Putamen (tissue), 1 donor: ENCODE measurements around the gene ATP13A1.
"Not testable (repeated sequence)": the region's sequence is repeated elsewhere in the genome, so short reads cannot be mapped to it uniquely, and the experiment has no call there.

Source experiments
- DNase-seq: peaks from one replicate; pipeline ENCODE4 v3.0.0-alpha.2; 2016; ENCODE audit warnings: low spot score

The ATP13A1 gene

DNA sequence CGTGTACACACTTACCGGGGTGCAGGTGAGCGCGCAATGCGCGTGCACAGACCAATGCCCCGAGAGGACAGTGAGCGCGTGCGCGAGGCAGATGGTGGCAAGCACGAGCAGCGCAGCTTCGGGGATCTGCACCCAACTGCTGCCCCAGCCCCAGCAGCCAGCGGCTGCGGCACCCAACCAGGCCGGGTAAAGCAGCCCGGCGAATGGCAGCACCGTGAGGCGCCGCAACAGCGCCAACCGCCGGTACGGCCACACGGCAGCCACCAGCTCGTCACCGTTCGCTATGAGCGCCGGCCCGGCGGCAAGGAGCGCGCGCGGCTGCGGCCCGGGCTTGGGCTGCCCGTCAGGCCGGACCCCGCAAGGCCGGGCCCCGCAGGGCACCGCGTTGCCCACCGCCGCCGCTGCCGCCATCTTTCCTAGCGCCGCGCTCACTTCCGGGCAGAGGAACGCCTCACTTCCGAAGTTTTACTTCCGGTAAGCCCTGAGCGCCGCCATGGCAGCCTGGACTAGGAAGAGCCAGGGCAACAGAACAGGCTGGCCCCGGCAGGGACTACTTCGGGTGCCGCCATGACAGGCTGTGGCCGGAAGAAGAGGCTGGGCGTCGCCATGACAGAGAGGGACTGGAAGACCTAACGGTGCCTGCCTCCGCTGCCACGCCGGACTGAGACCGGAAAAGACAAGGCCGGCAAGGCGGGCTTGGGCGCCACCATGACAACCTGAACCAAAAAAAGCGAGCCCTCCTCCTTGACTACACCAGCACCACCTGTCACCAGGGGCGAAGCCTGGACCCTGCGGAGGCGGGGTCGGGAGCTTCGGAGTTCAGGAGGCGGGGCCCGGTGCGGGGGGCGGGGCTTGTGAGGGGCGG lies at the start of gene ATP13A1:
ATP13A1 (minus strand) TSS at position 421 of the 865 bp plus-strand sequence; CDS start at position 411, 10 bp downstream.
- DNase-seq = peak; percentile 99

DNA sequence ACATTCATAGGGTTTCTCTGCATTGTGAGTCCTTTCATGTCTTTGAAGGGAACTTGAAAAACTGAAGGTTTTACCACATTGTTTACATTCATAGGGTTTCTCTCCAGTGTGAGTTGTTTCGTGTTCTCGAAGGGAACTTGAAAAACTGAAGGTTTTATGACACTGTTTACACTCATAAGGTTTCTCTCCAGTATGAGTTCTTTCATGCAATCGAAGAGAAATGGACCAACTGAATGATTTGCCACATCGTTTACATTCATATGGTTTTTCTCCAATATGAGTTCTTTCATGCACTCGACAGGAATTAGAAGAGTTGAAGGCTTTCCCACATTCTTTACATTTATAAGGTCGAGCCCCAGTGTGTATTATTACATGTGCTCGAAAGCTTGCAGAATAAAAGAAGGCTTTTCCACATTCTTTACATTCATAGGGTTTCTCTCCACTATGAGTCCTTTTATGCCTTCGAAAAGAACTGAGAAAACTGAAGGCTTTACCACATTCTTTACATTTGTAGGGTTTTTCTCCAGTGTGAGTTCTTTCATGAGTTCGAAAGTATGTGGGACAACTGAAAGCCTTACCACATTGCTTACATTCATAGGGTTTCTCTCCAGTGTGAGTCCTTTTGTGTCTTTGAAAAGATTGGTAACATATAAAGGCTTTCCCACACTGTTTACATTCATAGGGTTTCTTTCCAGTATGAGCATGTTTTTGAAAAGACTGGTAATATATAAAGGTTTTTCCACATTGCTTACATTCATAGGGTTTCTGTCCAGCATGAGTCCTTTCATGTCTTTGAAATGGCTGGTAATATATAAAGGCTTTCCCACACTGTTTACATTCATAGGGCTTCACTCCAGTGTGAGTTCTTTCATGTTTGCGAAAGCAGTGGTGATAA lies 48.7 kb upstream of the ATP13A1 start:
- no peak for DNase-seq

DNA sequence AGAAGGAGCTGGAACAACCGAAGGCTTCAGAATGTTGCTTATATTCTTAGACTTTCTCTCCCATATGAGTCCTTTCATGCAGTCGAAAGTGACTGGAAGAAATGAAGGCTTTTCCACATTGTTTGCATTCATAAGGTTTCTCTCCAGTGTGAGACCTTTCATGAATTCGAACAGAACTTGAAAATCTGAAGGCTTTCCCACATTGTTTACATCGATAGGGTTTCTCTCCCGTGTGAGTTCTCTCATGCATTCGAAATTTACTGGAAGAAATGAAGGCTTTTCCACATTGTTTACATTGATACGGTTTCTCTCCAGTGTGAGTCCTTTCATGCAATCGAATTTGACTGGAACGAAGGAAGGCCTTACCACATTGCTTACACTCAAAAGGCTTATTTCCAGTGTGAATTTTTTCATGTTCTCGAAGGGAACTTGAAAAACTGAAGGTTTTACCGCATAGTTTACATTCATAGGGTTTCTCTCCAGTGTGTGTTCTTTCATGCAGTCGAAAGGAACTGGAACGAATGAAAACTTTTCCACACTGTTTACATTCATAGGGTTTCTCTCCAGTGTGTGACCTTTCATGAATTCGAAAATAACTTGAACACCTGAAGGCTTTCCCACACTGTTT lies 47.9 kb upstream of the ATP13A1 start:
- no peak for DNase-seq

DNA sequence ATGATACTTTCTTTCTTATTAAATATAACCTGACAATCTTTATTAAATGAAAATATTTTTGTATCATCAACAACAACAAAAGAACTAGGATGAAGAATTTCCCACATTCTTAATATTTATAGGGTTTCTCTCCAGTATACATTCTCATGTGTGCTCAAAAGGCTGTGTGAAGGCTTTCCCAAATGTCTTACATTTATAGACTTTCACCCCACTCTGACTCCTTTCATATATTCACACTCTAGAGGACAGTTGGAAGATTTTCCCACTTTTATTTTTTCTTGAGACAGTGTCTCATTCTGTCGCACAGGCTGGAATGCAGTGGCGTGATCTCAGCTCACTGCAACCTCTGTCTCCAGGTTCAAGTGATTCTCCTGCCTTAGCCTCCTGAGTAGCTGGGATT lies 47.0 kb upstream of the ATP13A1 start:
- DNase-seq = no peak

DNA sequence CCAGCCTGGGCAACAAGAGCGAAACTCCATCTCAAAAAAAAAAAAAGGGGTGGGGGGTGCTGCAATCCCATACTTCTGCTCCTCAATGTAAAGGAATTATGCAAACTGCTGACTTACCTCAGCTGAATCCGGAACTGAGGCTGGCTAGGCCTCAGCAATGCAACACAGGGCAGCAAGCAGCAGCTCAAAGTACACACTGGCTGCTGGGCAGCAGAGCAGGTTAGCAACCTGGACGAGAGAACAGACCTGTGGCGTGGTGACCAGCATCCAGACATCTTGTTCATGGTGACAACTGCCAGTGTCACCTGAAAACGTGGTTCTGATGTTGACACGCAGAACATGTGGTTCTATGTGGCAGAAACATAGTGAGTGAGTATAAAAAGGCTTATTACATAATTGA lies 41.4 kb upstream of the ATP13A1 start:
- DNase-seq = no peak

DNA sequence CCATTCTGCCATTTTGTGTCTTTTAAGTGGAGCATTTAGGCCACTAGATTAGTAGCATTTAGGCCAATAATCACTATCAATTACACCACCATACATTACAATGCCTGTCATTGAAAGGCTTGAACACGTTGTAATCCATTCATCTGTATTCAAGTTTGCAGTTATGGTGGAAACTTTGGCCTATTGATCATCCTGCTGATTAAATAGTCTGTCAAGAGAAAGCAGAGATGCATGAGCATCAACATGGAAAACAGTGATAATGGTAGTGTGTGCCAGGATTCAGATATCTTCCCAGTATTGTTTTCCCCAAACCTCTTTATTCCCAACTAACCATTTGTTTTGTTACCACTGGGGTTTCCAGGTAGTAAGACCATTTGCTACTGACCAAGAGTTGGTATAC lies 37.0 kb upstream of the ATP13A1 start:
- DNase-seq = not testable (repeated sequence)

DNA sequence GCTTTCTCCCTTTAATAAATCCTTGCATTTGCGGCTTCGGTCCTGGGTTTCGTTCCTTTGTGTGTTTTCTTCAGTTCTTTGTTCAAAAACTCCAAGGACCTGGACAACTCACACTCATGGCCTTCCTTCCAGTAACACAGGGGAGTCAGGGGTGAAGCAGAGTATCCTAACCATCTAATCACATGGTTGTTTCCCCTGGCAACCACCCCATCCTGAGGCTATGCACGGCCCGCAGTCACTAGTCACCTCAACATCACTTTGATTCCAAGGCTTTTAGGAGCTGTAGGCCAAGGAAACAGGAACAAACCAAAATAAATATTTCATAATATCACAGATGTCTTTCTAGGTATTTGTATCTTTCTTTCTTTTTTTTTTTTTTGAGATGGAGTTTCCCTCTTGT lies 34.1 kb upstream of the ATP13A1 start:
- DNase-seq = no peak

DNA sequence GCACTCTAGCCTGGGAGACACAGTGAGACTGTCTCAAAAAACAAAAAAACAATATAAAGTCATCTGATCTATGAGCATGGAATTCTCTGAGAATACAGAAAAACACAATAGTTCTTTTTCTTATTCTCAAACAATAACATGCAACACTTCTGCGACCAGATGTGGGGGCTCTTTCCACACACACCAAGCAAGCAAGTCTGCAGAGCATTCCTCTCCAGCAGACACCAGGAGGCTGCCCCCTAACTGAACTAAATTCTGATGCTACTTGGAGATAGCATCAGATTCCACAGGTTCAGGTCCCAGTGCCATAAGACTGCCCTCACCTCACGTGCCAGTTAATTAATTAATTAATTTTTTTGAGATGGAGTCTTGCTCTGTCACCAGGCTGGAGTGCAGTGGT lies 32.9 kb upstream of the ATP13A1 start:
- no peak for DNase-seq

DNA sequence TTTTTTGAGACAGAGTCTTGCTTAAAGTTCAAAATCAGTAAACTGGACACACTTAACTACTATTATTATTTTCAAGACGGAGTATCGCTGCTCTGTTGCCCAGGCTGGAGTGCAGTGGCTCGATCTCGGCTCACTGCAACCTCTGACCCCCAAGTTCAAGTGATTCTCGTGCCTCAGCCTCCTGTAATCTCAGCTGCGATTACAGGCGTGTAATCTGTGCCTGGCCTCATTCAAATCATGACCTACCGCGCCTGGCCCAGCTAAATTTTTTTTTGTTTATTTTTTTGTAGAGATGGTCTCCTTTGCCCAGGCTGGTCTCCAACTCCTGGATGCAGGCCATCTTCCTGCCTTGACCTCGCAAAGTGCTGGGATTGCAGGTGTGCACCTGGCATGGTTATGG lies 28.2 kb upstream of the ATP13A1 start:
- DNase-seq = no peak

DNA sequence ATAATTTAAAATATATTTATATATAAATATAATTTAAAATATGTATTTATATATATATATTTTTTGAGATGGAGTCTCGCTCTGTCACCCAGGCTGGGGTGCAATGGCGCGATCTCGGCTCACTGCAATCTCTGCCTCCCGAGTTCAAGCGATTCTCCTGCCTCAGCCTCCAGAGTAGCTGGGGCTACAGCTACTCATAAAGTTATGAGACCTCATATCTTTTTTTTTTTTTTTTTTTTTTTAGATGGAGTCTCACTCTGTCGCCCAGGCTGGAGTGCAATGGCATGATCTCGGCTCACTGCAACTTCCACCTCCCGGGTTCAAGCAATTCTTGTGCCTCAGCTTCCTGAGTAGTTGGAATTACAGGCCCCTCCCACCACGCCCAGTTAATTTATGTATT lies 25.5 kb upstream of the ATP13A1 start:
- not testable (repeated sequence) for DNase-seq

DNA sequence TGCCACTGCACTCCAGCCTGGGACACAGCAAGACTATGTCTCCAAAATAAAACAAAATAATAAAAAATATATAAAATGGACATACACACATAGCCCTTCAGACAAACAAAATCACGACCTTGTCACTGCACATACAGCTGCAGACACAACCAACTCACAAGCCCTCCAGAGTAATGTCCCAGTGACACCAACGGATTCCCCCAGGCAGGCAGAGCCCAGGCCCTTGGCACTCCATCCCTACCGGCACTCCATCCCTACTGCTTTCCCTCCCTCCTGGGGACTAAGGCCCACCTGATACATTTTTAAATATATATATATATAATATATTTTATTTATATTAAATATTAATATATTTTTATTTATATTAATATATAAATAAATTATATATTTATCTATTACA lies 23.6 kb upstream of the ATP13A1 start:
- no peak for DNase-seq

DNA sequence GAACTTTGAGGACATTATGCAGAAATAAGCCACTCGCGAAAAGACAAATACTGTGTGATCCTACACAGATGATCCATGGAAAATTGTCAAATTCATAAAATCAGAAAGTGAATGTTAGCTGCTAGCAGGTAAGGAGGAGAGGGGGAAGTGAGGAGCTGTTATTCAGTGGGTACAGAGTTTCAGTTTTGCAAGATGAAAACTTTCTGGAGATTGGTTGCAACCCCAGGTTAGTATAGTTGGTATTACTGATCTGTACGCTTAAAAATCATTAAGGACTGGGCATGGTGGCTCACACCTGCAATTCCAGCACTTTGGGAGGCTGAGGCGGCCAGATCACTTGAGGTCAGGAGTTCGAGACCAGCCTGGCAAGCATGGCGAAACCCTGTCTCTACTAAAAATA lies 23.1 kb upstream of the ATP13A1 start:
- no peak for DNase-seq

DNA sequence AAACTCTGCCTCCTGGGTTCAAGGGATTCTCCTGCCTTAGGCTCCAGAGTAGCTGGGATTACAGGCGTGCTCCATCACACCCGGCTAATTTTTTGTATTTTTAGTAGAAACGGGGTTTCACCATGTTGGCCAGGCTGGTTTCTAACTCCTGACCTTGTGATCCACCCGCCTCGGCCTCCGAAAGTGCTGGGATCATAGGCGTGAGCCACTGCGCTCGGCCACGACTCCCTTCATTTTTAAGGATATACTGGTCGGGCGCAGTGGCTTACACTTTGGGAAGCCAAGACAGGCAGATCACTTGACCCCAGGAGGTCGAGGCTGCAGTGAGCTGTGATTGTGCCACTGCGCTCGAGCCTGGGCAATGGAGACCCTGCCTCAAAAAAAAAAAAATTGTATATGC lies 22.6 kb upstream of the ATP13A1 start:
- not testable (repeated sequence) for DNase-seq

DNA sequence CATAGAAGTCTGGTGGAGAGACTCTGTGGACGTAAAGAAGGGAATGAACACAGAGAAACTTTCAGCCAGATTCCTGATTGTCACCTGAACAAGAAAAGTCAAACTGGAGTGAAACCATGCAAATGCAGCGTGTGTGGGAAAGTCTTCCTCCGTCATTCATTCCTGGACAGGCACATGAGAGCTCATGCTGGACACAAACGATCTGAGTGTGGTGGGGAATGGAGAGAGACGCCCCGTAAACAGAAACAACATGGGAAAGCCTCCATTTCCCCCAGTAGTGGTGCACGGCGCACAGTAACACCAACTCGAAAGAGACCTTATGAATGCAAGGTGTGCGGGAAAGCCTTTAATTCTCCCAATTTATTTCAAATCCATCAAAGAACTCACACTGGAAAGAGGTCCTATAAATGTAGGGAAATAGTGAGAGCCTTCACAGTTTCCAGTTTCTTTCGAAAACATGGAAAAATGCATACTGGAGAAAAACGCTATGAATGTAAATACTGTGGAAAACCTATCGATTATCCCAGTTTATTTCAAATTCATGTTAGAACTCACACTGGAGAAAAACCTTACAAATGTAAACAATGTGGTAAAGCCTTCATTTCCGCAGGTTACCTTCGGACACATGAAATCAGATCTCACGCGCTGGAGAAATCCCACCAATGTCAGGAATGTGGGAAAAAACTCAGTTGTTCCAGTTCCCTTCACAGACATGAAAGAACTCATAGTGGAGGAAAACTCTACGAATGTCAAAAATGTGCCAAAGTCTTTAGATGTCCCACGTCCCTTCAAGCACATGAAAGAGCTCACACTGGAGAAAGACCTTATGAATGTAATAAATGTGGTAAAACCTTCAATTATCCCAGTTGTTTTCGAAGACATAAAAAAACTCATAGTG lies 15.9 kb upstream of the ATP13A1 start:
- no peak for DNase-seq

DNA sequence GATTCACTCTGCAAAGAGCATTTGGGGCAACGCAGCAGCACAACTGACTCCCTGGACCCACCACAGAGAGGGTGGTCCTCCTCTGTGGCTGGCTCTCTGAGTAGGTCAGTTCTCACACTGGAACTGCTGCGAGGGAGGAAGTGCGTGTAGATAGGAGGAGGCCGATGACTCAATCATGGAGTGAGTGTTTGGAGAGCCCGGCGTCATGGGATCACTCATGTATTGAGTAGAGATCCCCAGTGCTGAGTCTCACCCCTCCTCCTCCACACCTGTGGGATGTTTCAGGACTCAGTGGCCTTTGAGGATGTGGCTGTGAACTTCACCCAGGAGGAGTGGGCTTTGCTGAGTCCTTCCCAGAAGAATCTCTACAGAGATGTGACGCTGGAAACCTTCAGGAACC lies 14.1 kb upstream of the ATP13A1 start:
- no peak for DNase-seq

DNA sequence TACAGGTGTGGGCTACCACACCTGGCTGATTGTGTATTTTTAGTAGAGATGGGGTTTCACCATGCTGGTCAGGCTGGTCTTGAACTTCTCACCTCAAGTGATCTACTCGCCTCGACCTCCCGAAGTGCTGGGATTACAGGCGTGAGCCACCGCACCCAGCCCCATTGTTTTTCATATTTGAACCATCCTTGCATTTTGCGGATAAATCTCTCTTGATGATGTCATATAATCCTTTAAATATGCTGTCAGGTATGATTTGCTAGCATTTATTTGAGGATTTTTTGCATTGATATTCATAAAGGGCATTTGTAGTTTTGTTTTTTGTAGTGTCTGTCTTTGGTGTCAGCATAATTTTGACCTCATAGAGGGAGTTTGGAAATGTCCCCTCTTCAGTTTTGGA lies 10.8 kb upstream of the ATP13A1 start:
- no peak for DNase-seq

DNA sequence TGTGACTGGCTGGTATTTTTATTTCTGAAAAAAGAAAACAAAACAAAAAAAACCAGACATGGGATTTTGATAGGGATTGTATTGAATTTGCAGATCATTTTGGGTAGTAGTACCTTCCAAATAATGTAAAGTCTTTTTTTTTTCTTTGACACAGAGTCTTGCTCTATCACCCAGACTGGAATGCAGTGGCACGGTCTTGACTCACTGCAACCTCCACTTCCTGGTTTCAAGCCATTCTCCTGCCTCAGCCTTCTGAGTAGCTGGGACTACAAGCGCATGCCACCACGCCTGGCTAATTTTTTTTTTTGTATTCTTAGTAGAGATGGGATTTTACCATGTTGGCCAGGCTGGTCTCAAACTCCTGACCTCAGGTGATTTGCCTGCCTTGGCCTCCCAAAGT lies 9.3 kb upstream of the ATP13A1 start:
- no peak for DNase-seq

DNA sequence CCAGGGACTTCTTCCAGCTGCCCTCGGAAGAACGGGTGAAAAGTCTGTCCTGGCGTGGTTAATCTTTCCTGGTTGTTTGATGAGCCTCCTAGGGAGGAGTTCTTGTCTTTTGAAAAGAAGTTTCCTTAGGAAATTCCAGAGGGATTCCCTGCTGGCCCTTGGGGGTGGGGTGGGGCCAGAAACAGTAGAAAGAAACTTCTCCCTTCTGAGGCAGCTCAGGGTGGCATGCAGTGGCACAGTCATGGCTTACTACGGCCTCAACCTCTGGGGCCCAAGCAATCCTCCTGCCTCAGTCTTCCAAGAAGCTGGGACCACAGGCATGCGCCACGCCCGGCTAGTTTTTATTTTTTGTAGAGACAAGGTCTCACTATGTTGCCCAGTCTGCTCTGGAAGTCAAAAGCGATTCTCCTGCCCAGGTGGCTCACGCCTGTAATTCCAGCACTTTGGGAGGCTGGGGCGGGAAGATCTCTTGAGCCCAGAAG lies 6.6 kb upstream of the ATP13A1 start:
- no peak for DNase-seq

DNA sequence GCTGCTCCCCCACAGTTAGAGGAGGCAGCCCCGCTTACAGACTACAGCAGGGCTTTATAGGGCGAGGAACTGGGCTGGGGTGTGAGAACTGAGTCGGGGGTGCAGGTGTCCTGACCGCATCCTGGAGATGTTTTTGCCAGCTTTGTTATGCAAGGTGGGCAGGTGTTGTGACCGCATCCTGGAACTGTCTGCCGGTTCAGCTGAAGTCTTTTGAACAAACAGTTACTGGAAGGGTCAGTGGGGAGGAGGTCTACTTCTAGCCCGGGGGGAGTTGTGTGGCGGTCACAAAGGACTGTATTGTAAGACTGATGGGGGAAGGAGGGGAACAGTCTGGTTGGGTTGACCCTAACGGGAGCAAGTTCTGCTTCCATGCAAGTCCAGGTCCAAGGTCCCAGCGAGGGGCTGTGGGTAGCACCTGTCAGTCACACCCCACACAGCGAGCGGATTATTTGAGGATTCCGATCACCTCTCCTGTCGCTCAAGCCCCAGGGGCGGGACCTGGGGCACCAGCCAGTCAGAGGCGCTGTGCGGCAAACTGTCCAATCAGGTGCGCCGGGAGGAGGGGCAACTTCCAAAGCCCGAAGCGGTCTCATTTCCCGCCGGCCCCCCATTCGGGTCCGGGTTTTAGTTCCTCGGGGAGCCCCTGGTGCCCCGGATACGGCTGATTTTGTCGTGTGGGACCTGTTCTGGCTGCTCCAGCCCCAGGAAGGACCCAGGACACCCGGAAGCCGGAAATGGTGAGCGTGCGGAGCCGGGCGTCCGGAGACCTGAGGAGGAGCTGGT lies 4.9 kb upstream of the ATP13A1 start, which contains the start of gene ZNF101:
ZNF101 (plus strand) TSS at position 610 of the 783 bp plus-strand sequence; CDS start at position 735, 125 bp downstream.
- peak; percentile 93 for DNase-seq

DNA sequence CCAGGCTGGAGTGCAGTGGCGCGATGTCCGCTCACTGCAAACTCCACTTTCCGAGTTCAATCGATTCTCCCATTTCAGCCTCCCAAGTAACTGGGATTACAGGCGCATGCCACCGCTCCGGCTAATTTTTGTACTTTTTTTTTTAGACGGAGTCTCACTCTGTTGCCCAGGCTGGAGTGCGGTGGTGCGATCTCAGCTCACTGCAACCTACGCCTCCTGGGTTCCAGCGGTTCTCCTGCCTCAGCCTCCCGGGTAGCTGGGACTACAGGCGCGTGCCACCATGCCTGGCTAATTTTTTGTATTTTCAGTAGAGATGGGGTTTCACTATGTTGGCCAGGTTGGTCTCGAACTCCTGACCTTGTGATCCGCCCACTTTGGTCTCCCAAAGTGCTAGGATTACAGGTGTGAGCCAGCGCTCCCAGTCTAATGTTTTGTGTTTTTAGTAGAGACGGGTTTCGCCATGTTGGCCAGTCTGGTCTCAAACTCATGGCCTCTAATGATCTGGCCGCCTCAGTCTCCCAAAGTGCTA lies 2.0 kb upstream of the ATP13A1 start:
- not testable (repeated sequence) for DNase-seq
